ENCODE measurements around the gene ABTB2. TPM values are rescaled to one million over a fixed set of nuclear protein-coding genes. Genes with fewer than 3 reads are reported as not detected.

ABTB2 gene
- total RNA-seq, 1 donor from 2014 or later = 3.2 TPM

- H3K36me3 ChIP-seq = no peaks in the 10 kb centered on the region
- no peak overlapping the region for H3K27ac ChIP-seq
- no peaks in the 10 kb centered on the region for H3K9me3 ChIP-seq
- ATAC-seq = no peak
- H3K4me3 ChIP-seq = no peak overlapping the region
- H3K4me1 ChIP-seq = no peaks in the 10 kb centered on the region
- intact Hi-C loops (cut with DNase I) = no loop called here
- DNase-seq = no peak
- H3K27me3 ChIP-seq = no peaks in the 10 kb centered on the region
- TF ChIP-seq, protein P1, sequence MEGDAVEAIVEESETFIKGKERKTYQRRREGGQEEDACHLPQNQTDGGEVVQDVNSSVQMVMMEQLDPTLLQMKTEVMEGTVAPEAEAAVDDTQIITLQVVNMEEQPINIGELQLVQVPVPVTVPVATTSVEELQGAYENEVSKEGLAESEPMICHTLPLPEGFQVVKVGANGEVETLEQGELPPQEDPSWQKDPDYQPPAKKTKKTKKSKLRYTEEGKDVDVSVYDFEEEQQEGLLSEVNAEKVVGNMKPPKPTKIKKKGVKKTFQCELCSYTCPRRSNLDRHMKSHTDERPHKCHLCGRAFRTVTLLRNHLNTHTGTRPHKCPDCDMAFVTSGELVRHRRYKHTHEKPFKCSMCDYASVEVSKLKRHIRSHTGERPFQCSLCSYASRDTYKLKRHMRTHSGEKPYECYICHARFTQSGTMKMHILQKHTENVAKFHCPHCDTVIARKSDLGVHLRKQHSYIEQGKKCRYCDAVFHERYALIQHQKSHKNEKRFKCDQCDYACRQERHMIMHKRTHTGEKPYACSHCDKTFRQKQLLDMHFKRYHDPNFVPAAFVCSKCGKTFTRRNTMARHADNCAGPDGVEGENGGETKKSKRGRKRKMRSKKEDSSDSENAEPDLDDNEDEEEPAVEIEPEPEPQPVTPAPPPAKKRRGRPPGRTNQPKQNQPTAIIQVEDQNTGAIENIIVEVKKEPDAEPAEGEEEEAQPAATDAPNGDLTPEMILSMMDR (IDR thresholded peaks at IDR 0.05) = no peak
Observed at GRCh38 chr11:34284811-34285481, 72.9 kb downstream of the ABTB2 start.

- no peak for DNase-seq
- no peaks in the 10 kb centered on the region for H3K9me3 ChIP-seq
- intact Hi-C loops (cut with DNase I) = no loop called here
- TF ChIP-seq, protein P1 (IDR thresholded peaks at IDR 0.05) = no peak
- ATAC-seq = no peak
- H3K4me1 ChIP-seq = no peaks in the 10 kb centered on the region
- no peak overlapping the region for H3K27ac ChIP-seq
- H3K36me3 ChIP-seq = no peaks in the 10 kb centered on the region
- no peaks in the 10 kb centered on the region for H3K27me3 ChIP-seq
- H3K4me3 ChIP-seq = no peak overlapping the region
Observed at GRCh38 chr11:34284156-34284555, 73.7 kb downstream of the ABTB2 start.

DNA sequence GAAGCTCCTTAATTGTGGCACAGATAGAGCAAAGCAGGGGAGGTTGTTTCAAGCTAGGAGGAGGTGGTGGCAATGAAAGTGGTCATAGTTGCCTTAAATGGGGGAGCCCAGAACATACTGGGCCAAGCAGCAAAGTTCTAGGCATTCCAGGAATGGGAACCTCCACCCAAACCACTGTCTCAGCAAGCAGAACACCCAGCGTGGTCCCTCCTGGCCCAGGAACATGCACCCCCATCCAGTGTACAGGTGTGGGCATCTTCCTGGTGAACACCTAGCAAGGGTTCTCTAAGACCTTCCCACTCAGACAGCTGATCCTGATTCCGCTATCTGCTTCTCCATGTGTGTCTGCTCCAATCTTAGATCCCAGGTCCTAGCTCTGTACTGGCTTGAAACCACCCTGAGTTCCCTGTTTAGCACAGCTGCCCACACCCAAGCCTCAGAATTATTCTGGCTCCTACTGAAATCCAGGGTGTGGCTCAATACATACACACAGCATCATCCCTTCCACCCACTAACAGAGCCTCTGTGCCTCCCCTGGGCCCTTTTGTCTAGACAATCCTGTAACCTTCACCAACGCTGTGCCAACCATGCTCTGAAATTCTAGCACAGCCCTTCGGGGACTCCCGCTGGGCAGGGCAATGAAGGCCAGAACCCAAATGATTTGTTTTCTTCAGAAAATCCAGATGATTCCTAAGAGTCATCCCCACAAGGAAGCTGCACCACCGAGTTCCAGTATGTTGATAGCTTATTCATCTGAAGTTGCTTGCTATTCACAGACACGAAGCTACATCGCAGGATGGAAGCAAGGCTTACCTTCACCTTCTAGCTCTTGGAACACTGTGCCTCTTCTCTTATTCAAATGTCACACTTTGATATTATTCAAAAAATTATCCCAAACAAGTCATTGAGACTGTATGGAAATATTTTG lies 76.6 kb downstream of the ABTB2 start:
- intact Hi-C loops (cut with DNase I) = no loop called here
- Histone ChIP-seq H3K27me3 (no peaks in the 10 kb centered on the region), H3K9me3 (no peaks in the 10 kb centered on the region), H3K4me1 (no peaks in the 10 kb centered on the region), H3K27ac (no peak overlapping the region), H3K4me3 (no peak overlapping the region), H3K36me3 (no peaks in the 10 kb centered on the region)
- ATAC-seq (no peak), DNase-seq (no peak)
- TF ChIP-seq, protein P1 (IDR thresholded peaks at IDR 0.05) = no peak

DNA sequence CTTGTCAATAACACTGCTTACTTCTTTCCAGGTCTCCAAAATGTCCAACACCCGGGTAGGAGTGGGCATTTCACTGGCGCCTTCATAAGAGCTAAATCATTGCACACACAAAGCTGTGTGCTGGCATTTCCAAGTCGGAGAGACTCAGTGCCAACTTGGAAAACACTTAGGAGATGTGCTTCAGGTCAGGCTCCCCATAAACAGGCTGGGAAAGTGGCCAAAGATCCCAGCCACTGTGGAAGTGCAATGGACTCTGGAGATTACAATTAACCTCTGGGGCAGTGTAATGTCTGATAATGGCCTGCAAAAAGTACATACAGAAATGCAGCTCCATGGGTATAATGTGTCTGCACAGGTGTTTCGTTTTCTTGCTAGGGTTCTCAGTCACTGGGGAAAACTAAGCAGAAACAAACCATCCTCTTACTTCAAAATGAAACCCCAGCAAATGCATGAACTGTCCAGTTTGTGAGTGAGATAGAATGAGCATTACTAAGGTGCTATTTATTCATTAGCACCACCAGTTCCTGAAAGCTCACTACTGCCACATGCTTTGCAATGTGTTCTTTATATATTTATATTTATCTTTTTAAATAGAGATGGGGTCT lies 79.0 kb downstream of the ABTB2 start:
- ATAC-seq (no peak), DNase-seq (no peak)
- TF ChIP-seq, protein P1 (IDR thresholded peaks at IDR 0.05) = no peak
- no peak overlapping the region for H3K27ac ChIP-seq
- H3K36me3 ChIP-seq = no peaks in the 10 kb centered on the region
- H3K4me3 ChIP-seq = no peak overlapping the region
- no peaks in the 10 kb centered on the region for H3K9me3 ChIP-seq
- no peaks in the 10 kb centered on the region for H3K27me3 ChIP-seq
- intact Hi-C loops (cut with DNase I) = no loop called here
- peaks cover 5% of the 10 kb centered on the region for H3K4me1 ChIP-seq

DNA sequence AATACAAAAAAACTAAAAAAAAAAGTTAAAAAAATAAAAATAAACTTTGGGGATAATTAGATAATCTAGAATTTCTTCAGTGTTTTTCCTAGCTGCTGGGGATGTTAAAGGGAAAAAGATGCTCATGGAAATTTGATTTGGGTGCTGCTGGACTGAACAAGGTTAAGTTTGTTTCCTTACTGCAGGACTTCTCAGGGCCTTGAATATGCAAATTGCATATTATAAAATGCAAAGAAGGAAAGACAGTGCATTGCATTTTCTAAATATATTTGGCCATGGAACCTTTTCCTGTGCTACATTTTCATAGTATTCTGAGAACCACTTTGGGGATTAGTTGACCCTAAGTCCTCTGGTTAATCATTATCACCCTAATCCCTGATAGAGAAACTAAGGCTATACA lies 79.6 kb downstream of the ABTB2 start:
- DNase-seq = no peak
- no peaks in the 10 kb centered on the region for H3K27me3 ChIP-seq
- no peak for ATAC-seq
- TF ChIP-seq, protein P1 (IDR thresholded peaks at IDR 0.05) = no peak
- no peaks in the 10 kb centered on the region for H3K36me3 ChIP-seq
- H3K27ac ChIP-seq = no peak overlapping the region
- intact Hi-C loops (cut with DNase I) = no loop called here
- peaks cover 5% of the 10 kb centered on the region for H3K4me1 ChIP-seq
- no peaks in the 10 kb centered on the region for H3K9me3 ChIP-seq
- no peak overlapping the region for H3K4me3 ChIP-seq
